ENCODE results near the gene RAB8B. TPM values are rescaled to one million over a fixed set of nuclear protein-coding genes. Genes with fewer than 3 reads are reported as not detected.

RAB8B gene
- total and polyA plus RNA-seq, 2 experiments from 2014 or later, result 16.4 to 36.9 TPM

DNA sequence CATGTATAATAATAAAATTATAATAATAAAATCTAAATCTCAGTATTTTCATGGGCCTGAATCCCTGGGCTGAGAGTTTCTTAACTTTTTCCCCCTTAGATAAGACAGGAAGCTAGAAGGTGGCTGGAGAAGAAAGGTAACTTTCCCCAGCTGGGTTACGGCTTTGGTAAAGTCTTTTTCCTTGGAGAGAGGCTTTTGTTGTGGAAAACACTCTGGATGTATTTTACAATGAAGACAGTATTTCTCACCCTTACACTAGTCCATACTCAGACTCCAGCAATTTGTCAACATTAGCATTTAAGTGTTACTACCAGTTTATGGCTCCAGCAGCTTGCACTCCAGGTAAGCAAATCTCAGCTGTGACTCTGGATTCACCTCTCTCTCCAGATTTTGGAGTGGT, 122.9 kb downstream of the RAB8B start:
- 93% methylated on average over 1 of the region's 1 CpG for whole genome bisulfite sequencing (ENCODE audit: low lambda C conversion rate, missing lambda C conversion rate)
- Histone ChIP-seq H3K27ac (no peak overlapping the region), H3K36me3 (replicated peaks; ENCODE audit: insufficient read depth, low read depth) (no peaks in the 10 kb centered on the region), H3K4me3 (no peak overlapping the region), H3K27me3 (no peaks in the 10 kb centered on the region), H3K4me1 (ENCODE audit: insufficient read depth) (no peaks in the 10 kb centered on the region), H3K4me2 (no peak overlapping the region), H3K9me2 (replicated peaks; ENCODE audit: insufficient read depth) (no peaks in the 10 kb centered on the region), H3K79me2 (no peaks in the 10 kb centered on the region), H2AFZ (no peak overlapping the region), H3K9me3 (ENCODE audit: low read depth) (no peaks in the 10 kb centered on the region), H4K20me1 (ENCODE audit: insufficient read depth, poor library complexity, severe bottlenecking) (no peaks in the 10 kb centered on the region)
- TF ChIP-seq EZH2 (IDR thresholded peaks at IDR 0.05; ENCODE audit: borderline replicate concordance), result no peak
- no peak for TF ChIP-seq EZH2phosphoT487 (IDR thresholded peaks at IDR 0.05; ENCODE audit: low read depth, severe bottlenecking, unreplicated experiment)
- TF ChIP-seq, protein P1, sequence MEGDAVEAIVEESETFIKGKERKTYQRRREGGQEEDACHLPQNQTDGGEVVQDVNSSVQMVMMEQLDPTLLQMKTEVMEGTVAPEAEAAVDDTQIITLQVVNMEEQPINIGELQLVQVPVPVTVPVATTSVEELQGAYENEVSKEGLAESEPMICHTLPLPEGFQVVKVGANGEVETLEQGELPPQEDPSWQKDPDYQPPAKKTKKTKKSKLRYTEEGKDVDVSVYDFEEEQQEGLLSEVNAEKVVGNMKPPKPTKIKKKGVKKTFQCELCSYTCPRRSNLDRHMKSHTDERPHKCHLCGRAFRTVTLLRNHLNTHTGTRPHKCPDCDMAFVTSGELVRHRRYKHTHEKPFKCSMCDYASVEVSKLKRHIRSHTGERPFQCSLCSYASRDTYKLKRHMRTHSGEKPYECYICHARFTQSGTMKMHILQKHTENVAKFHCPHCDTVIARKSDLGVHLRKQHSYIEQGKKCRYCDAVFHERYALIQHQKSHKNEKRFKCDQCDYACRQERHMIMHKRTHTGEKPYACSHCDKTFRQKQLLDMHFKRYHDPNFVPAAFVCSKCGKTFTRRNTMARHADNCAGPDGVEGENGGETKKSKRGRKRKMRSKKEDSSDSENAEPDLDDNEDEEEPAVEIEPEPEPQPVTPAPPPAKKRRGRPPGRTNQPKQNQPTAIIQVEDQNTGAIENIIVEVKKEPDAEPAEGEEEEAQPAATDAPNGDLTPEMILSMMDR (IDR thresholded peaks at IDR 0.05; ENCODE audit: poor library complexity), result no peak
- DNase-seq (ENCODE audit: low spot score), result no peak

DNA sequence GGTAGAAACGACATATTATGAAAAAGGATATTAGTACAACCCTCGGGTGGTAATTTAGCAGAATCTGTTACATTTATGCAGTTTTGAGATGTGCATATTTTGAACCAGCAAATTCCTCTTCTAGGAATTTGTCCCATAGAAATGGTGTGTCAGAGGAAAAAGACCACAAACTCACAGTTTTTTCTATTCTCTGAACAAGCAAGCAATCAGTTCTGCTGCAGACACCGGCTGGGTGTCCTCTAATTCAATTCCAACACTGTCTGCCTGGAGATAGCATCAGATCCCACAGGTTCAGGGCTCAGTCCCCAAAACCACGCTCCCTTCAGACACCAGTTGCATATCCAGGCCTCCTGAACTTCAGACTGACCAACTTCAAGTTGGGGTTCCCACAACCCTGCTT, 124.4 kb downstream of the RAB8B start:
- Histone ChIP-seq H2AFZ (no peak overlapping the region), H3K79me2 (no peaks in the 10 kb centered on the region), H3K4me1 (ENCODE audit: insufficient read depth) (no peaks in the 10 kb centered on the region), H3K9me3 (ENCODE audit: low read depth) (no peaks in the 10 kb centered on the region), H3K4me3 (no peak overlapping the region), H4K20me1 (ENCODE audit: insufficient read depth, poor library complexity, severe bottlenecking) (no peaks in the 10 kb centered on the region), H3K27ac (no peak overlapping the region), H3K27me3 (no peaks in the 10 kb centered on the region), H3K36me3 (replicated peaks; ENCODE audit: insufficient read depth, low read depth) (no peaks in the 10 kb centered on the region), H3K9me2 (replicated peaks; ENCODE audit: insufficient read depth) (no peaks in the 10 kb centered on the region), H3K4me2 (no peak overlapping the region)
- TF ChIP-seq EZH2phosphoT487 (IDR thresholded peaks at IDR 0.05; ENCODE audit: low read depth, severe bottlenecking, unreplicated experiment), result no peak
- TF ChIP-seq, protein P1 (IDR thresholded peaks at IDR 0.05; ENCODE audit: poor library complexity), result no peak
- no peak for TF ChIP-seq EZH2 (IDR thresholded peaks at IDR 0.05; ENCODE audit: borderline replicate concordance)
- 83% methylated on average over 4 of the region's 4 CpGs for WGBS (ENCODE audit: low lambda C conversion rate, missing lambda C conversion rate)
- no peak for DNase-seq (ENCODE audit: low spot score)

DNA sequence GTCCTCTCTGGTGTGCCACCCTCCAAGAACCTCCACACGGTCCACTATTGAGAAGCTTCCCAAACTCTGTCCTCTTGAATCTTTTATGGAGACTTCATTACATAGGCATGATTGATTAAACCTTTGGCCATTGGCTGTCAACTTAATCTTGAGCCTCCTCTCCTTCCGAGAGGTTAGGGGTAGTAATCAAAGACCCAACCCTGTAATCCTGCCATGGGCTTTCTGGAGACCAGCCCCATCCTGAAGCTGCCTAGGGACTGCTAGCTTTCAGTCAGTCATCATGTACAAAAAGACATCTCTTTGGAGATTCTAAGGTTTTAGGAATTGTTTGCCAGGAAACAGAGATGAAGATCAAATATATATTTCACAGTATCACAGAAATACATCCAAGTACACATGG, 125.0 kb downstream of the RAB8B start:
- Histone ChIP-seq H3K36me3 (replicated peaks; ENCODE audit: insufficient read depth, low read depth) (no peaks in the 10 kb centered on the region), H3K4me2 (no peak overlapping the region), H3K27ac (no peak overlapping the region), H2AFZ (no peak overlapping the region), H3K9me2 (replicated peaks; ENCODE audit: insufficient read depth) (no peaks in the 10 kb centered on the region), H4K20me1 (ENCODE audit: insufficient read depth, poor library complexity, severe bottlenecking) (no peaks in the 10 kb centered on the region), H3K79me2 (no peaks in the 10 kb centered on the region), H3K4me1 (ENCODE audit: insufficient read depth) (no peaks in the 10 kb centered on the region), H3K27me3 (no peaks in the 10 kb centered on the region), H3K4me3 (no peak overlapping the region), H3K9me3 (ENCODE audit: low read depth) (no peaks in the 10 kb centered on the region)
- TF ChIP-seq, protein P1 (IDR thresholded peaks at IDR 0.05; ENCODE audit: poor library complexity), result no peak
- TF ChIP-seq EZH2 (IDR thresholded peaks at IDR 0.05; ENCODE audit: borderline replicate concordance) (no peak), EZH2phosphoT487 (IDR thresholded peaks at IDR 0.05; ENCODE audit: low read depth, severe bottlenecking, unreplicated experiment) (no peak)
- no peak for DNase-seq (ENCODE audit: low spot score)
- WGBS (ENCODE audit: low lambda C conversion rate, missing lambda C conversion rate), result 78% methylated on average over 2 of the region's 2 CpGs

Other genes with a start within 250 kb of the RAB8B start
- gene TPM1, start 146.9 kb upstream of the RAB8B start, total RNA-seq, result 283 and 291 TPM in 2 replicates
- gene TPM1, start 146.9 kb upstream of the RAB8B start, polyA plus RNA-seq, result 353 and 477 TPM in 2 replicates
- 19.6 and 31.0 TPM in 2 replicates for gene LACTB, start 67.7 kb upstream of the RAB8B start, total RNA-seq
- 19.2 and 26.5 TPM in 2 replicates for gene LACTB, start 67.7 kb upstream of the RAB8B start, polyA plus RNA-seq
- 97.3 and 134 TPM in 2 replicates for gene RPS27L, start 32.1 kb upstream of the RAB8B start, total RNA-seq
- gene RPS27L, start 32.1 kb upstream of the RAB8B start, polyA plus RNA-seq, result 525 and 528 TPM in 2 replicates
- 19.5 and 19.9 TPM in 2 replicates for gene APH1B, start 88.0 kb downstream of the RAB8B start, total RNA-seq
- 29.8 and 37.9 TPM in 2 replicates for gene APH1B, start 88.0 kb downstream of the RAB8B start, polyA plus RNA-seq
- gene CA12, start 192.2 kb downstream of the RAB8B start, total RNA-seq, result 9.5 and 13.8 TPM in 2 replicates
- 16.6 and 23.5 TPM in 2 replicates for gene CA12, start 192.2 kb downstream of the RAB8B start, polyA plus RNA-seq